Pancreas (tissue), 10 donors: ENCODE data around the gene LTK. TPM values are rescaled to one million over a fixed set of nuclear protein-coding genes. Genes with fewer than 3 reads are reported as not detected.

Experiments
- ATAC-seq, 4 donors: fragments of 200-7000 bp; cut with Tn5 transposase; one replicate each; pipeline versions ENCODE4 v1.8.0 to v1.9.1; 2020; ENCODE audit warnings: mild to moderate bottlenecking in 4 of 4, moderate library complexity in 4 of 4
- DNase-seq, 6 donors: peaks; one replicate each; pipeline ENCODE4 v3.0.0-alpha.2; 2020
- FAIRE-seq: peaks from 2 replicates; lab custom pipeline; 2012; peaks lifted over from hg19 to GRCh38; lab: Jason Lieb, UNC
- H3K27ac ChIP-seq, 4 donors: fragments of 200-600 bp; sonication (generic); 1 replicate in 3 of 4; 2 replicates in 1 of 4; pipeline versions ENCODE4 v1.5.0 to v1.8.0; 2020
- H3K27me3 ChIP-seq, 4 donors: fragments of 200-600 bp; one replicate each; pipeline ENCODE4 v1.8.0; 2021
- H3K36me3 ChIP-seq, 3 donors: fragments of 200-600 bp; sonication (generic) in 1 of 3; one replicate each; pipeline versions ENCODE4 v1.5.0 to v1.8.0; 2020 to 2021
- H3K4me1 ChIP-seq, 3 donors: fragments of 200-600 bp; one replicate each; pipeline ENCODE4 v1.8.0; 2021
- H3K4me3 ChIP-seq, 4 donors: fragments of 200-600 bp; sonication (generic) in 2 of 4; one replicate each; pipeline versions ENCODE4 v1.5.0 to v1.8.0; 2020 to 2021
- H3K9me3 ChIP-seq, 4 donors: fragments of 200-600 bp; one replicate each; pipeline ENCODE4 v1.8.0; 2021
- CTCF ChIP-seq, 4 donors: fragments of 200-600 bp; sonication (generic) in 3 of 4; IDR thresholded peaks; one replicate each; pipeline versions ENCODE4 v1.5.0 to v1.8.0; 2021; ENCODE audit warnings: antibody characterized with exemption in 4 of 4
- WGBS, 2 donors: extraction: QIAGEN DNeasy Blood & Tissue Kit; methylation state at CpG; one replicate each; pipeline ENCODE4 v1.1.7; 2013; 5-methylcytosine and 5-hydroxymethylcytosine counted together
- intact Hi-C, 3 donors: fragments of 100-400 bp; cut with DNase I; formaldehyde crosslinking; loops; one replicate each; pipeline versions ENCODE4 v1.11.1 to v1.14.2; 2022
- polyA plus RNA-seq, 2 donors: library from polyadenylated mRNA; stranded (reverse); fragments of 200-250 nt; gene quantifications; one replicate each; pipeline ENCODE4 v1.2.3, GENCODE V29; 2013
- total RNA-seq, 6 donors: library from RNA; stranded (reverse); fragmentation: NEBNext Ultra II Directional in 4 of 6; extraction: Animal tissue kit (Norgen Biotek cat#: 25700) in 4 of 6; gene quantifications; one replicate each; pipeline versions ENCODE4 v1.2.1 to v1.2.4, GENCODE V29; 2021 to 2023
- donor health status: healthy with polysubstance abuse.
- donor health status: DM: no; HTN: no; CAD: no; lungs with moderate emphysema.
- donor health status: DM: no; HTN: no; CAD: no.
- donor health status: control.
- donor health status: control.
- donor health status: Bipolar disorder and iron deficiency.
- donor health status: DM: yes; HTN: yes; CAD: no.
- donor health status: DM: no; HTN: no; CAD: no.
- donor health status: DM: no; HTN: no; CAD: no.
- donor health status: DM: yes; HTN: yes; CAD: no.

Gene LTK
- total and polyA plus RNA-seq, 8 donors: 0.17 to 0.63 (median 0.26) TPM

DNA sequence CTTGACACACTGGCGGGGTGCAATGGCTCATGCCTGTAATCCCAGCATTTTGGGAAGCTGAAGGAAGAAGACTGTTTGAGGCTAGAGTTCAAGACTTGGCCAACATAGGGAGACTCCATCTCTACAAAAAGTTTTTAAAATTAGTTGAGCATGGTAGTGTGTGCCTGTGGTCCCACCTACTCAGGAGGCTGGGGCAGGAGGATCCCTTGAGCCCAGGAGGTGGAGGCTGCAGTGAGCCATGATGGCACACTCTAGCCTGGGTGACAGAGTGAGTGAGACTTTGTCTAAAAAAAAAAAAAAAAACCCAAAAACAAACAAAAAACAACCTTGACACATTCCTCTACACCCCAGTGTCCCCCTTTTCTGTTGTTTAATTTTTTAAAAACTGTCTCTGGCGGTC, 24.0 kb downstream of the LTK start:
- no peak for TF ChIP-seq CTCF (IDR thresholded peaks at IDR 0.05)
- DNase-seq (no peak), ATAC-seq (no peak), FAIRE-seq (no peak)
- H3K36me3 ChIP-seq: no peaks in the 10 kb centered on the region
- intact Hi-C loops: no loop called here
- WGBS, 2 donors: 99 to 100% methylated on average over 2 of the region's 2 CpGs
- no peak overlapping the region for H3K27ac ChIP-seq
- H3K4me3 ChIP-seq: no peak overlapping the region
- H3K4me1 ChIP-seq: peaks cover 0 to 8% (median 5%) of the 10 kb centered on the region in 3 donors
- no peaks in the 10 kb centered on the region for H3K9me3 ChIP-seq
- no peaks in the 10 kb centered on the region for H3K27me3 ChIP-seq

DNA sequence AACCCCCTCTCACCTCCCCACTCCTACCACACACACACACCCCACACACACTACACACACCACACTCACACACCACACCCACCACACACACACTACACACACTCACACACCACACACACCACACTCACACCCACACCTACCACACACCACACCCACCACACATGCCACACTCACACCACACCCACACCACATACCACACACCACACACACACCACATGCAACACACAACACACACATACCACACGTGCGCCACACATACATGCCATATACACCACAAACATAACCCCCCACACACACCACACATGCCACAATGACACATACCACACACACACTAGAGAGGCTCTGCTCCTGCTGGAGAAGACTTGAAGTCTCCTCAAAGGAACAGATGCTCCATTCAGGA, 25.8 kb downstream of the LTK start:
- H3K27me3 ChIP-seq: no peaks in the 10 kb centered on the region

DNA sequence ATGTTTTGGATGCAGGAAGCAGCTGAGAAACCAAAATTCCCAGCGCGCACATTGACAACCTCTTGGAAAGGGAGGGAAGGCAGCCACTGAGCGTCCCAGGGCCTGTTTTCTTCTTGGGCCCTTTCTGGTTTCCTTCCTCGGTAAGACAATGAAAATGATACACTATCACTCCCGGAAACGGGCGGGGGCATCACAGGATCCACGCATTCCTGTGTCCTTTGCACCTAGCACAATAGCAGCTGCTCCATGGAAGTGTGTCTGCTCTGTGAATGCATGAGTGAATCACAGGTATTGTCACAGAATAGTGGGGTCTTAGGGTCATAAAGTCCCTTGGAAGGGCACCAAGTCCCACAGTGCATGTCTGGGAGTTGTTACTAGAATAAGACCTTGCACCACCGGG, 26.2 kb downstream of the LTK start:
- no peak for ATAC-seq
- no peaks in the 10 kb centered on the region for H3K9me3 ChIP-seq
- intact Hi-C loops: no loop called here
- H3K4me1 ChIP-seq: peaks cover 0 to under 1% (median 0%) of the 10 kb centered on the region in 3 donors
- WGBS, 2 donors: 78 to 88% methylated on average over 9 of the region's 9 CpGs
- no peaks in the 10 kb centered on the region for H3K27me3 ChIP-seq
- no peak for TF ChIP-seq CTCF (IDR thresholded peaks at IDR 0.05)
- no peak overlapping the region for H3K27ac ChIP-seq
- FAIRE-seq: no peak
- no peak for DNase-seq
- no peak overlapping the region for H3K4me3 ChIP-seq
- peaks cover 0 to 3% (median 0%) of the 10 kb centered on the region in 3 donors for H3K36me3 ChIP-seq

More for the DNA sequence above, 25.8 kb downstream of the LTK start:
- FAIRE-seq: no peak
- ATAC-seq: no peak
- DNase-seq: no peak
- WGBS, 2 donors: 85 to 87% methylated on average over 2 of the region's 2 CpGs
- H3K4me1 ChIP-seq: peaks cover 0 to 5% (median 4%) of the 10 kb centered on the region in 3 donors
- TF ChIP-seq CTCF (IDR thresholded peaks at IDR 0.05): no peak
- H3K36me3 ChIP-seq: no peaks in the 10 kb centered on the region
- H3K4me3 ChIP-seq: no peak overlapping the region
- H3K9me3 ChIP-seq: no peaks in the 10 kb centered on the region
- H3K27ac ChIP-seq: no peak overlapping the region
- intact Hi-C loops: no loop called here

GRCh38 chr15:41486286-41486685, 27.3 kb downstream of the LTK start:
- H3K27ac ChIP-seq: no peak overlapping the region
- intact Hi-C loops: no loop called here
- 84 to 86% methylated on average over 43 of the region's 43 CpGs for WGBS, 2 donors
- TF ChIP-seq CTCF (IDR thresholded peaks at IDR 0.05): no peak
- no peaks in the 10 kb centered on the region for H3K9me3 ChIP-seq
- ATAC-seq (no peak), DNase-seq (peak in 1 of 6 donors; percentile 62), FAIRE-seq (no peak)
- no peaks in the 10 kb centered on the region for H3K27me3 ChIP-seq
- no peak overlapping the region for H3K4me3 ChIP-seq
- peaks cover 0 to 7% (median 3%) of the 10 kb centered on the region in 3 donors for H3K36me3 ChIP-seq
- H3K4me1 ChIP-seq: no peaks in the 10 kb centered on the region

DNA sequence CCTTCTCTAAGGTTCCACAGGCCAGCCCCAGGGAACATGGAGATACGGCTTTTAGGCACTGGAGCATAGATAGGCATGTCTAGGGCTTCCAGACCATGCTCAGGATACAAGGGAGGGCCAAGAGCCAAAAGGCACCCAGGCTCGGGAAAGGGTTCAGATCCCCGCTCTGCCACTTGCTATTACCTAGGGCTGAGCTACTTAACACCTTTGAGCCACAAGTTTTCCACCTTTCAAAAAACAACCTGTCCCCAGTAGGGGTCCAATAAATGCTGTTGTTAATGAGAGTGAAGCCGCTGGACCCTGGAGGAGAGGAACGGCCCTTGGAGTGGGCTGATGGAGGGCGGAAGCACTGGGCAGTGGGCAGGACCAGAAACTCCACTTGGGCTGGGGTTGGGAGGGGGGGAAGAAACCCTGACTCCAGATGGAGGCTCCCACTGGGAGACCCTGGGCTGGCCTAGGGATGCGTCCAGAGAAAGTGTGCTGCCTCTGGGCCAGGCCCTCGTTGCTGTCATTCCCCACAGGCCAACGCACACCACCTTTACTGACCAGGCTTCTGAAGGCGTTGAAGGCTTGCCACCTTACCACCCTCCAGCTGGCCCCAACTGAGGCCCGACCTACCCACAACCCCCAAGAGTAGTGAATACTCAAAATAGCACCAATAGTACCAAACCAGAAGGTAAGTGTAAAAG, 28.5 kb downstream of the LTK start:
- TF ChIP-seq CTCF (IDR thresholded peaks at IDR 0.05): no peak
- intact Hi-C loops: no loop called here
- Histone ChIP-seq H3K4me1 (no peaks in the 10 kb centered on the region), H3K9me3 (no peaks in the 10 kb centered on the region), H3K36me3 (peaks cover 0 to 15% (median 3%) of the 10 kb centered on the region in 3 donors), H3K4me3 (no peak overlapping the region), H3K27ac (no peak overlapping the region), H3K27me3 (no peaks in the 10 kb centered on the region)
- 88 to 89% methylated on average over 11 of the region's 11 CpGs for WGBS, 2 donors
- ATAC-seq (no peak), FAIRE-seq (no peak), DNase-seq (no peak)
